HUDEP-2 (cell line): ENCODE results near the gene EXOC3L1.

Source experiments
- DNase-seq, 76 experiments: peaks; one replicate each; lab custom pipeline; 2025; ENCODE audit not compliant: unreplicated experiment in 76 of 76; lab: John Stamatoyannopoulos, UW

EXOC3L1 gene

GRCh38 chr16:67199808-67200198, 9.9 kb upstream of the EXOC3L1 start:
- no peak for DNase-seq

- DNase-seq = no peak
Measured at GRCh38 chr16:67199011-67199807, 9.3 kb upstream of the EXOC3L1 start, which contains the start of gene ELMO3. Gene ELMO3, plus strand, starts transcription at chr16:67199131. Its CDS starts 196 bp downstream, at chr16:67199327.

- peak in 66 of 76 experiments; percentile 19 to 82 (median 56) for DNase-seq
Measured at GRCh38 chr16:67198238-67198734, 8.3 kb upstream of the EXOC3L1 start.

- DNase-seq = no peak
Measured at GRCh38 chr16:67197704-67198103, 7.8 kb upstream of the EXOC3L1 start.

- DNase-seq = no peak
Measured at GRCh38 chr16:67196881-67197280, 6.9 kb upstream of the EXOC3L1 start.

- DNase-seq = no peak
Measured at GRCh38 chr16:67195676-67196075, 5.7 kb upstream of the EXOC3L1 start.

DNA sequence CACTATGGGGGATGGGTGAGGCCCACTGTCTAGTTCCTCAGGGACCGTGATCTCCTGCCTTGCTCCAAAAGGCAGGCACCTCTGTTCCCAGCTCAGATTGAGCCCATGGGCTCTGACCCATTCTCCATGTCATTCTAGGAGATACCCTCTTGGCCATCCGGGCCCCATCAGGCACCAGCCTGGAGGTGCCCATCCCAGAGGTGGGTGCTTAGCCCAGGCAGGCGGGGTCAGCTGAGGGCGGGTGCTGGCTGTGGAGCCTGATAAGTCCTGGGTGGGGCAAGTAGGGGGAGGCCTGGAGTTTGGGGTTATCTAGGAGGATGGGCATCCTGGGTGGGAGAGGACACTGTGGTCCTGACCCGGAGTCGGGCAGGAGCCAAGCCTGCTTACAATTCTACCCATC, 4.3 kb upstream of the EXOC3L1 start:
- DNase-seq = peak in 73 of 76 experiments; percentile 22 to 89 (median 72)

DNA sequence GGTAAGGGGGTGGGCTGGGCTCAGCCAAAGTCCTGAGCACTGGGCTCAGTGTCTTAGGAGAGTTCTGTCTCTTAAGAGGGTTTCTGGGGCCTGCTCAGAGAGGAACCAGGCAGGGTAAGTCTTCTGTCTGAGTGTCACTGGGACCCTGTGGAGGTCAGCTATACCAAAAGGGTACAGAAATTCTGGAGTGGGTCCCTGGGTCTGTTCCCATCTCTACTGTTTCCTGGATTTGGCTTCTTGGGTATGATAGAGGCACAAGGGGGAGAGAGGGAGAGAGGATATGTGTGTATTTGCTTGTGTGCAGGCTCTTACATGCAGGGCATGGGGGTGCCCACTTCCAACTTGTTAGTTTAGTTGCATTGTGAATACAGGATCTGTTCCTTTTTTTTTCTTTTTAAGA, 3.6 kb upstream of the EXOC3L1 start:
- no peak for DNase-seq

- DNase-seq = peak in 11 of 76 experiments; percentile 11 to 54 (median 26)
Measured at GRCh38 chr16:67192781-67193361, 2.9 kb upstream of the EXOC3L1 start.

DNA sequence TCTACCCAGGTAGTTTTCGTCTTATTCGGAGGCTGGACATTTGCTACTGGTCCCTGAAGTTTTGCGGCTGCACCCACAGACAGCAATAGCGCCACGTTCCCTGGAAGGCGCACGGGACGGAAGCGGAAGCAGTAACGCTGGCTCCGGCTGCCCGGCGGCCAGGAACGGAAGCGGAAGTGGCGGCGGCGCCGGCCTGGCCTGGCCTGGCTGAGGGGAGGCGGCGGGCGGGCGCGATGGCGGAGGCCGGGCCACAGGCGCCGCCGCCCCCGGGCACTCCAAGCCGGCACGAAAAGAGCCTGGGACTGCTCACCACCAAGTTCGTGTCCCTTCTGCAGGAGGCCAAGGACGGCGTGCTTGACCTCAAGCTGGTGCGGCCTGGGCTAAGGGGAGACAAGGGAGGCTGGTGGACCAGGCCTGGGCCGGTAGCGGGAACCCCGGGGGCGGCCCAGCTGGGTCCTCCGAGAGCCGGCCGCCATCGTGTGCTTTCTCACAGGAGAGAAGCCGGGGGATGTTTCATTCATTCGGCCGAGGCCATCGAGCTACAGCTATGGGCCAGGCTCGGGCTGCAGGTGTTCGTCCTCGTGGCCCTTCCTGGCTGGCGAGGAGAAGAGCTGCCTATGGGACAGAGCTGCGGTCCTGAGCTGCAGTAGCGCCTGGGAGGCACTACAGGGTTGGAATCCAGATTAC, 2.2 kb upstream of the EXOC3L1 start, which contains the start of gene E2F4:
E2F4 (plus strand) TSS at position 161 of the 687 bp plus-strand sequence; CDS start at position 234, 73 bp downstream.
- peak in 73 of 76 experiments; percentile 30 to 91 (median 81) for DNase-seq

GRCh38 chr16:67191411-67191994, 1.6 kb upstream of the EXOC3L1 start:
- no peak for DNase-seq

DNA sequence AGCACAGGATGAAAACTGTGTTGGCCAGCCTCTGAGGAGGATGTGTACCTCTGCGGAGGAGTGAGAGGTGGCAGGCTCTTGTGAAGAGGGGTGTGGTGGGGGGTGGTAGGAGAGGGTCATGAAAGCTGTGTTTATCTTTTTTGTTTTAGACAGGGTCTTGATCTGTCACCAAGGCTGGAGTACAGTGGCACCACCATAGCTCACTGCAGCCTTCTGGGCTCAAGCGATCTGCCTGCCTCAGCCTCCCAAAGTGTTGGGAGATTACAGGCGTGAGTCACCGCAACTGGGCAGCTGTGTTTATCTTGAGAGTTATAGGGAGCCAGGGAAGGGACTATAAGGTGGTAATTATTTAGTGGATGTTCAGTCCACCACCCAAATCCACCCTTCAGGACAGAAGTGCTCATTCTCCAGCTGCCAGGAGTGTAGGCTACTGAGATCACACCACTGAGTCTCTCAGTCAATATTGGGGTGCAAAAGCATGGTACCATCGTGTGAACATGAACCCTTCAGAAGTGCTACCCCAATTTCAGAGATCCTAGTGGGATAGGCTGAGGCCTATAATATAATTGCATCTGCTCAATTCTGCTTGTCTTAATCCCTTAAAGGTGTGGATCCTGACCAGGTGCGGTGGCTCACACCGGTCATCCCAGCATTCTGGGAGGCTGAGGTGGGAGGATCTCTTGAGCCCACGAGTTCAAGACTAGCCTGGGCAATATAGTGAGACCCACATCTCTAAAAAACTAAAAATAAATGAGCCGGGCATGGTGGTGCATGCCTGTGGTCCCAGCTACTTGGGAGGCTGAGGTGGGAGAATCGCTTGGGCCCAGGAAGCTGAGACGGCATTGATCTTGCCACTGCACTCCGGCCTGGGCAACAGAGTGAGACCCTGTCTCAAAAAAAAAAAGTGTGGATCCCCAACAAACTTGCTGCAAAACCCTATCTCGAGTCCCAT, 788 bp upstream of the EXOC3L1 start:
- DNase-seq = peak in 44 of 76 experiments; percentile 13 to 68 (median 32)

GRCh38 chr16:67188798-67189197, 1.1 kb downstream of the EXOC3L1 start:
- DNase-seq = no peak

DNA sequence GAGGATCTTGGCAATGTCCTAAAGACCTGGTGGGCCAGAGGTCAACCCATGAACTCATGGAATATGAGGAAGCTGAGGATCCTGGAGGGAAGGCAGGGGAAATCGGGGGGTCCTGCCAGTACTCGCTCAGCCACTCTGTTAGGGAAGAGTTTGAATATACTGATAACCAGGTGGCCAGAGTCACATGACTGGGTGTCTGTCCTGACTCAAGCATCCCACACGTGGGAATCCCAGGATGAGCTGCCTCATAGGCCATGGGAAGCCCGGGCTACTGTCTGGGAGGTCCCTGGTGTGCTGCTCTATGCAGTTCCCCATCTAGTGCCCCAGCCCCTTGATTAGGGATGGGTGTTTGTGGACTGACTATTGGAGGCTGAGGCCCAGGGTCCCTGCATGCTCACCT, 1.6 kb downstream of the EXOC3L1 start:
- DNase-seq = no peak

GRCh38 chr16:67187175-67187890, 2.6 kb downstream of the EXOC3L1 start:
- no peak for DNase-seq

GRCh38 chr16:67186550-67186950, 3.4 kb downstream of the EXOC3L1 start:
- DNase-seq = no peak

DNA sequence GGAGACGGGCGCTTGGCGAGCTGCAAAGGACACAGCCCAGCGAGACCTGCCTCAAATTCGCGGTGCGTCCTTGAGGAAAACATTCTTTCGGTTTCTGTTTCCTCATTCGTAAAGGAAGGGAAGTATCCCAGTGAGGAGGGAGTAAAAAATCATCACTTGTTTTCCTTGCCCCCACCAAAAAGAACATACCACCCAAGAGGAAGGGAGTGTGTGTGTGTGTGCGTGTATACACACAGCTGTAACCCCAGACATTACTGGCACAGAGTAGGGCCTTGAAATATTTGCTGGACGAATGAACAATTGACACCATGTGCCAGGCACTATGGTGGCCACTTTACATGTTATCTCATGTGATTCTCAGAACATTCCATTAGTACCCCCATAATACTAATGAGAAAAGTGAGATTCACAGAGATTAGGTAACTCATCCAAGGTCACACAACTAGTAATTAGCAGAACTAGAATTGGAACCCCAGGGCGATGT, 4.2 kb downstream of the EXOC3L1 start:
- no peak for DNase-seq

DNA sequence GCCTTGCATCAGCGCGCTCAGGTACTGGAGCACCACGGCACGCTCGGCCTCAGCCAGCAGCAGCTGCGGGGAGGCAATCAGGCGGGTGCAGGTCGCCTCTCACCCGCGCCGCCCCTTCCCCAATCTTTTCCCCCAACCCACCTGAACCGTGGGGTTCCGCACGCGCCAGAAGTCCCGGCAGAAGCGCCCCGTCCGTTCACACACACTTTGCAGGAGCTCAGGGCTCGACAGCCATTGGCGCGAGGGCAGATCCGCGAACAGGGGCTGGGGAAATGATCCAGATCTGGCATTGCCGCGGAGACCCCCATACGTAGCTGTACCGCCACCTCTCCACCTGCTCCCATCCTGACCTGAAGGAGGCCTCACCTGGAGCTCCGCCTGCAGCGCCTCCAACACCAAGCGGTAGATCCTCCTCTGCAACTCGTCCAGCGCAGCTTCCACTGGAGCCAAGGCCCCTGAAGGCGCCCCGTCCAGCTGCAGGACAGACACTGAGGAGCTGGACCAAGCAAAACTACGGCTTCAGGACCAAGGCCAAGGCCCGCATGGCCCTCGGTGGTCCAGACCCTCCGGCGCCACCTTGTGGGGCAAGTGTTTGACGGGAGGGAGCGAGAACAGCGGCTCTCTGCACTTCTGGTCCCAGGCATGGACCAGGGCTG, 4.8 kb downstream of the EXOC3L1 start:
- DNase-seq = peak in 74 of 76 experiments; percentile 16 to 89 (median 75)
